ENCODE results near the gene C1S.
"Not testable (repeated sequence)": the region's sequence is repeated elsewhere in the genome, so short reads cannot be mapped to it uniquely, and the experiment has no call there.

C1S gene

GRCh38 chr12:7042842-7043241 lies 17.7 kb upstream of the C1S start:
- no peak overlapping the region for H3K4me3 ChIP-seq (ENCODE audit: control insufficient read depth, low read depth, low read length)
- TF ChIP-seq CTCF (IDR thresholded peaks at IDR 0.05; ENCODE audit: control insufficient read depth, insufficient read depth, low read depth, low read length, missing control alignments): peak; percentile 41
- DNase-seq (ENCODE audit: low read depth): no peak

GRCh38 chr12:7045913-7046312 lies 14.6 kb upstream of the C1S start:
- TF ChIP-seq CTCF (IDR thresholded peaks at IDR 0.05; ENCODE audit: control insufficient read depth, insufficient read depth, low read depth, low read length, missing control alignments): no peak
- no peak overlapping the region for H3K4me3 ChIP-seq (ENCODE audit: control insufficient read depth, low read depth, low read length)
- DNase-seq (ENCODE audit: low read depth): no peak

- no peak for DNase-seq (ENCODE audit: low read depth)
- no peak overlapping the region for H3K4me3 ChIP-seq (ENCODE audit: control insufficient read depth, low read depth, low read length)
- TF ChIP-seq CTCF (IDR thresholded peaks at IDR 0.05; ENCODE audit: control insufficient read depth, insufficient read depth, low read depth, low read length, missing control alignments): no peak
These were observed 14.0 kb upstream of the C1S start for GRCh38 chr12:7046383-7047105.

- no peak overlapping the region for H3K4me3 ChIP-seq (ENCODE audit: control insufficient read depth, low read depth, low read length)
- TF ChIP-seq CTCF (IDR thresholded peaks at IDR 0.05; ENCODE audit: control insufficient read depth, insufficient read depth, low read depth, low read length, missing control alignments): no peak
- DNase-seq (ENCODE audit: low read depth): no peak
These were observed 13.2 kb upstream of the C1S start for GRCh38 chr12:7047306-7047705.

- DNase-seq (ENCODE audit: low read depth); H3K4me3 ChIP-seq (ENCODE audit: control insufficient read depth, low read depth, low read length): not testable (repeated sequence)
These were observed 11.0 kb upstream of the C1S start for GRCh38 chr12:7049445-7049951.

- not testable (repeated sequence) for DNase-seq (ENCODE audit: low read depth); H3K4me3 ChIP-seq (ENCODE audit: control insufficient read depth, low read depth, low read length)
These were observed 10.5 kb upstream of the C1S start for GRCh38 chr12:7049973-7050372.

GRCh38 chr12:7054925-7055324 lies 5.6 kb upstream of the C1S start:
- no peak overlapping the region for H3K4me3 ChIP-seq (ENCODE audit: control insufficient read depth, low read depth, low read length)
- TF ChIP-seq CTCF (IDR thresholded peaks at IDR 0.05; ENCODE audit: control insufficient read depth, insufficient read depth, low read depth, low read length, missing control alignments): no peak
- no peak for DNase-seq (ENCODE audit: low read depth)

- DNase-seq (ENCODE audit: low read depth): not testable (repeated sequence)
These were observed 4.8 kb upstream of the C1S start for GRCh38 chr12:7055736-7056135.

More at GRCh38 chr12:7055736-7056135, 4.8 kb upstream of the C1S start:
- H3K4me3 ChIP-seq (ENCODE audit: control insufficient read depth, low read depth, low read length): not testable (repeated sequence)

Data from AG09309 (cell line).